ENCODE results near the gene OR12D1.

- TF ChIP-seq POLR2A (IDR thresholded peaks at IDR 0.05) (no peak), POLR2AphosphoS5 (IDR thresholded peaks at IDR 0.05) (no peak), CTCF (IDR thresholded peaks at IDR 0.05) (no peak)
Measured at GRCh38 chr6:29425075-29425474, 10.3 kb downstream of the OR12D1 start.
